HT-29 (cell line): Measurements from ENCODE around the gene UCK2. TPM values are rescaled to one million over a fixed set of nuclear protein-coding genes. Genes with fewer than 3 reads are reported as not detected.
"Not testable (repeated sequence)": the region's sequence is repeated elsewhere in the genome, so short reads cannot be mapped to it uniquely, and the experiment has no call there.

Source experiments
- DNase-seq: peaks from one replicate; pipeline ENCODE4 v3.0.0-alpha.2; 2015; ENCODE audit warnings: low spot score
- total RNA-seq: library from RNA; depleted of rRNA; stranded (reverse); fragments of >200 nt; shearing (Covaris generic); gene quantifications from 2 replicates; pipeline ENCODE4 v1.2.3, GENCODE V29; 2014; rRNA removed

UCK2 gene
- total RNA-seq: 194 and 210 TPM in 2 replicates

DNA sequence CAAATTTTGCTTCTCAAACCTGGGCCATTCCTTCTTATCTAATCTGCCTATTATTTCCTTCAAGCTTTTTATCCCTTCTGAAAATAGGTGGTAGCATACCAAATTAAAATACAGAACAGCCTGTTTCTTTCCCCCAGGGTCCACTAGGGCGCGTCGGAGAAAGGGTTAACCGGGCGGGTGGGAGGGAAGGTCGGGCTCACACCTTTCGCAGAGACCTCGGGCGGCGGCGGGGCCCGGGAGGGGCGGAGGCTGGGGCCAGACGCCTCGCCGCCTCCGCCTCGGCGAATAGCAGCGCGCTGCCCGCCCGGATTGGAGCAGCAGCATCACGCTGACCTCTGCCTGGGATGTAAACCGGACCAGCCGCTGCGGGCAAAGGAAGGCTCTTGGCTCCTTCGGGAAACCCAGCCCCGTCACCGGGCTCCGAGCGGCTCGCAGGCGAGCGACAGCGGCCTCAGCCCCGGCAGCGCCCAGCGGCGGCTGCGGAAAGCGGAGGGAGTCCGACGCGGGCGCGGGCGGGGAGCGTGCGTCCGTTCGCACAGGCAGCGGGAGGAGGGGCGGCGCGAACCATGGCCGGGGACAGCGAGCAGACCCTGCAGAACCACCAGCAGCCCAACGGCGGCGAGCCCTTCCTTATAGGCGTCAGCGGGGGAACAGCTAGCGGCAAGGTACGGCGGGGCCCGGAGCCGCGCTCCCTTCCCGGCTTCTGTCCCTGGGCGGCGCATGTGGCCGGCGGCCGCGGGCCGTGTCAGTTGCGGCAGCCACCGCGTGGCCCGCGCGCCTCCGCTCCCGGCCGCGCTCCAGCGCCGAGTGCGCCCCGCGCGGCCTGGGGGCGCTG, at the start of gene UCK2:
TSS of gene UCK2 (plus strand) at position 347 of the 835 bp plus-strand sequence. CDS start at position 567, 220 bp downstream.
- peak; percentile 81 for DNase-seq

DNA sequence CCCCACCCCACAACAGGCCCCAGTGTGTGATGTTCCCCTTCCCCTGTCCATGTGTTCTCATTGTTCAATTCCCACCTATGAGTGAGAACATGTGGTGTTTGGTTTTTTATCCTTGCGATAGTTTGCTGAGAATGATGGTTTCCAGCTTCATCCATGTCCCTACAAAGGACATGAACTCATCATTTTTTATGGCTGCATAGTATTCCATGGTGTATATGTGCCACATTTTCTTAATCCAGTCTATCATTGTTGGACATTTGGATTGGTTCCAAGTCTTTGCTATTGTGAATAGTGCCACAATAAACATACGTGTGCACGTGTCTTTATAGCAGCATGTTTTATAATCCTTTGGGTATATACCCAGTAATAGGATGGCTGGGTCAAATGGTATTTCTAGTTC, 49.2 kb upstream of the UCK2 start:
- not testable (repeated sequence) for DNase-seq

DNA sequence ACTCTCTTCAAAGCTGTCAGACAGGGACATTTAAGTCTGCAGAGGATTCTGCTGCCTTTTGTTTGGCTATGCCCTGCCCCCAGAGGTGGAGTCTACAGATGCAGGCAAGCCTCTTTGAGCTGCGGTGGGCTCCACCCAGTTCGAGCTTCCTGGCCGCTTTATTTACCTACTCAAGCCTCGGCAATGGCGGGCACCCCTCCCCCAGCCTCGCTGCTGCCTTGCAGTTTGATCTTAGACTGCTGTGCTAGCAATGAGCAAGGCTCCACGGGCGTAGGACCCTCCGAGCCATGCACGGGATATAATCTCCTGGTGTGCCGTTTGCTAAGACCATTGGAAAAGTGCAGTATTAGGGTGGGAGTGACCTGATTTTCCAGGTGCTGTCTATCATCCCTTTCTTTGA, 43.9 kb upstream of the UCK2 start:
- DNase-seq: not testable (repeated sequence)

DNA sequence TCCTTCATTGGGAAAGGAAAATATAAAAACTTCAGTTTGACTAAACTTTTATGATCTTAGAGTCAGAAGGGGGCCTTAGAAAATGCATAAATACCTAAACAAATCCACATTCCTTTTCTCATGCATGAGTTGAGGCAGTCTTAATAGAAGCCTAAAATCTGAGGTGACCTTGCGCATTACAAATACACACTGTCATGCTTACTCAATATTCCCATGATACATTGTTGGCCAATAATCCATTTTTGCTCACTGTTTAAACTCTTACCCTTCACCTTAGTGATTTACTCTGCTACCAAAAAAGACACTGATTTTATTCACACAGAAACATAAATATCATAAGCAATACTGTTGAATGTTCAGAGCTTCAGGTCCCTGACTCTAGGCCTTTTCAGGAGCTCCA, 39.7 kb upstream of the UCK2 start:
- no peak for DNase-seq

DNA sequence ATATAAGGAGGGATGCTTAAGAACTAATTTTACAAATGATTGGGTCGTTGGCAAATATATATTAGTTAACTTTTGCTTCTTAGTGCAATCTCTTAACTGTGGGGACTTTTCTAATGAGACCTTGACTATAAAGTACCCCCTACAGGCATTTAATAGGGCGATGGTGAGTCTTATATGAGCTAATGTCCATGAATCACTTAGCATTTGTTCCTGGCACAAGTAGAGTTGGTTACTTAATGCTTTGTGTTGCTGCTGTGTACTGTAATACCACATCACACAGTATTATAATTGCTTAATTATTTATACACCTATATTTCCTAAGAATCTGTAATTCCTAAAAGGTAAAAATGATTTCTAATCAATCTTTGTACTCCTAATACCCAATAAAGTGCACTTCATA, 33.5 kb upstream of the UCK2 start:
- DNase-seq: no peak

DNA sequence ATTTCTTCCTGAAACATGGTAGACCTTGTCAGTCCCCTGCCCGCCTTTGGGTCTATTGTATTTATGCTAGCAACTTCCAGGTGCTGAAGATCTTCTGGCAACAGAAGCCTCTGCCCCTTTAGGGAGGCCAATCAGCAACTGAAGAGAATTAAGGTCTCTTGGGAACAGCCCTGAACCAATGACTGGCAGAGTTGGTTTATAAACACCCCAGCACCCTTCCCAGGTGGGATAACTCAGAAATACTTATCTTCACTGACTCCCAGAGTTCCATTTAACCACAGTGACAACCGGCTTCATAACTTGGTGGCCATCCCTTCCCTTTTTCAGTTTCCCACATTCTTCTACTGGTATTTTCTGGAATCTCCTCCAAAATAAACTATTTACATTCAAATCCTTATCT, 31.5 kb upstream of the UCK2 start:
- no peak for DNase-seq

DNA sequence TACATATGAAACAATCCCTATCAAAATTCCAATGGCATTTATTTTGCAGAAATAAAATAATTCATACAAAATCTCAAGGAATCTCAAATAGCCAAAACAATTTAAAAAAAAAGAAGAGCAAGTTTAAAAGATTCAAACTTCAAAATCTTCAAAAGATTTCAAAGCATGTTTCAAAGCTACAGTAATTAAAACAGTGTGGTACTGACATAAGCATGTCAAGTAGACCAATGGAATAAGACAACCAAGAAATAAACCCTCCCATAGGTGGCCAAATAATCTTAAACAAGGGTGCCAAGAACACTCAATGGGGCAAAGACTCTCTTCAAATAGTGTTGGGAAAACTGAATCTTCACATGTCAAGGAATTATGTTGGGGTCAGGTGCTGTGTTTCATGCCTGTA, 28.0 kb upstream of the UCK2 start:
- no peak for DNase-seq

DNA sequence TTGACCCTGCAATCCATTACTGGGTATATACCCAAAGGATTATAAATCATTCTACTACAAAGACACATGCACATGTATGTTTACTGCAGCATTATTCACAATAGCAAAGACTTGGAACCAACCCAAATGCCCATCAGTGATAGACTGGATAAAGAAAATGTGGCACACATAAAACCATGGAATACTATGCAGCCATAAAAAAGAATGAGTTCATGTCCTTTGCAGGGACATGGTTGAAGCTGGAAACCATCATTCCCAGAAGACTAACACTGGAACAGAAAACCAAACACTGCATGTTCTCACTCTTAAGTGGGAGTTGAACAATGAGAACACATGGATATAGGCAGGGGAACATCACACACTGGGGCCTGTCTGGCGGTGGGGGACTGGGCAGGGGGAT, 22.9 kb upstream of the UCK2 start:
- DNase-seq: not testable (repeated sequence)

DNA sequence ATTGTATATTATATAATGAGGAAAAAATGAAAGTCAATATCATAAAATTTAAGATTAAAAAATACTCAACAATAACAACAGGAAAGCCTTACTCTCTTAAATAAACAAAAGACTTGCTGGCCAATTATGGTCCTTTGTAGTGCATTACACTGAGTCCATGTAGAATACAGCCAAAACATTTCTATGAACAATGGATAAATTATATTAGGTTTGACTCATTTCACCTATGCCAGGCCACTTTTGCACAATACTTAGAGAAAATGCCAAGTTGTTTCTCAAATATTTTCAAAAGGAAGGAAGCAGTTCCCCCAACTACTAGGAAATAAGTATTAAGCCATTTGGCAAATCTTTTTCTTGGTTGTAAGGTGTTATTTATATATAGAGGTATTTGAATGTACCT, 19.8 kb upstream of the UCK2 start:
- DNase-seq: no peak

DNA sequence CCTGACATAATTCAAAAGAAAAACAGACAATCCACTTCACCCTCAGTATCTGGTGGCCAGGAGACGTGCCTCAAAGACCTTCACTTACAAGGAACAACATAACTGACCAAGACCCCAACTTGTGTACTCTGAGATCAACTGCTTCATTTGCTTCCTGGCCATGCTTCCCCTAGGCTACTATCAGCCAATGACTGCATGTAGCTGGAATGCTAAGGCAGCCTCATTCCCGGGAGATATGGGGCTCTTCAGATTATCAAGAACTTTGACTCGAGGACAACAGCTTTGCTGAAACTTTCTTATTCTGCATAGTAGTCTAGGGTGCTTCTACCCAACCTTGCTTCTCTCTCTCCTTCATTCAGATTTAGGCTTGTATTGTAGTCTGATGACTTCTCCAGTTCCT, 11.7 kb upstream of the UCK2 start:
- no peak for DNase-seq

DNA sequence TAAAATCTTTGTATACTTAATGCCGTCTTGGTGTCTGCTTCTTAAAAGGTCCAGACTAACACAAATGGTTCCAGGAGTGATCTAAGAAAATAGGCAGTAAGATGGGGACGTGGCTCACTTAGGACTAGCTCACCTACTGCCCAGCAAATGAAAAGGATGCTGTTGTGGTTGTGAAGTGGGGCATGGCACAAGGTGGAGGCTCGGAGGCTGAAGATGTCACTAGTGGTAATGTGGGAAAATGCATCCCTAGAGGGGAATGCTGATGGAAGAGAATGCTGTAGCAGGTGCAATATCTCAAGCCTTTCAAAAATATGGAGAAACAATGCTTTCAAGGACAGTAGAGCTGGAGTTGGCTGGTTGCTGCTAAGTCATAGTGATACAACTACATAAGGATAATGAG, 11.3 kb upstream of the UCK2 start:
- DNase-seq: no peak

DNA sequence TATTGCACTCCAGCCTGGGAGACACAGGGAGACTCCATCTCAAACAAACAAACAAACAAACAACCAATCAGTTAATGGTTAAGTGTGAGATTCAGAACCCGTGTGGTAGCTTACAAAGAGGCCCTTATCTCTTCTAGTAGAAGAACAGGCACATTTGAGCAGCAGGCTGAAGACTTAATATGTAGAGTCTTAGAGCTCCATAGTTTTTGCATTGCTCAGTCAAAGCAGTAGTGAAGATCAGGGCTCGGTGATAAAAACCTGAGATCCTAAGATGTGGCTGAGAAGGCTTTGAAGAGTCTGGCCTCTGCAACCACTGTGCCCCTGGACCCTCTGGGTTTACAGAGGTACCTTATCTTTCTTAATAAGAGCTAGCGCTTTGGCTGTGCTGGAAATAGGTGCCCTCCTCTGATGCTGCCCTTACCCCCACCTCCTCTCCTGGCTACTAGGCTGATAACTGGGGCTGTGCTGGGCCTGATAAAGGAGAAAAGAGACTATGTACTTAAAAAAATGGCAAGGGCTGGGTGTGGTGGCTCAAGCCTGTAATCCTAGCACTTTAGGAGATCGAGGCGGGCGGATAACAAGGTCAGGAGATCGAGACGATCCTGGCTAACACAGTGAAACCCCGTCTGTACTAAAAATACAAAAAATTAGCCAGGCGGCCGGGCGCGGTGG, 10.5 kb upstream of the UCK2 start:
- DNase-seq: no peak

DNA sequence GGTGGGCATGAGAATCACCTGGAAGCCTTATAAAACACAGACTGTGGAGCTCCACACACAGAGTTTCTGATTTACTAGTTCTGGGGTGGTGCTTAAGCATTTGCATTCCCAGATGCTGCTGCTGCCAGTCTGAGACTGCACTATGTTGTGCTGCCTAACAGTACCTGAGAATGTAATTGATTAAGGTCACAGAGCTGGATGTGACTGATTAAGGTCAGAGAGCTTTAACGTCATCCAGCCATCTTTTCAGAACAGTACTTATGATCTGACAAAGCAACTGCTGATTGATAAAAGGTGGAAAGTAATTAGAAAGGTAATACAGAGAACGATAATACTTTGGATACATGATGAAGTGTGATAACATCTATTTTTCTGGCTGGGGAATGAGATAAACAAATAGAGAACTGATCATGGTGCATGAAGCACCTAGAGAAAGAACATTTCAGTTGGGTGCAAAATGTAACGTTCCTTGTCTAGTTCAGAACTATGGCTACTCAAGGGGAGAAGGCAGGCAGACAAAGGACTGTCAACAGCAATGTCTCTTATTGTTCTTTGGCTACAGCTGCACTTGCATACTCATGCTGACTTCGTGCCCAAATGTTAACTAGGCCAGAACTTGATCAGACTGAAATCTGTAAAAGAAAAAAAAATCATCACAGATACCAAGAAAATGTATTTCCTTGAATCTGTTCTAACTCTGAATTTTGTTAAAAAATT, 3.7 kb upstream of the UCK2 start:
- no peak for DNase-seq

DNA sequence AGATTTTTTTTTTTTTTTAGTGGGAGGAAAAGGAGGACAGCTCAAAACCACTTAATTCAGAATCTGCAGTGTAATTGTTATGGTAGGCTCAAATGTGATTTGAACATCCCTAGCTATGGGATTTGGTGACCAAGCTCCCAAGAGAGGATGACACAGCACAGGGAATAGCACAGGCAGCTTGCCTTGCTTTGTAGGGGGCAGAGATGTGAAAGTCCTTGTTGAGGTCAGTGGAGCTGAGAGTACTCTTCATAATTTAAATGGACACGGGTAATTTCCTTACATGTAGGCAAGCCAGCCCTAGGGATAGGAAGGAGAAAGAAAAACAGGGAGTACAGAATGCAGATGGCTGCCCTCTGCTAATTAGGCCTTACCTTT, 3.2 kb upstream of the UCK2 start:
- DNase-seq: no peak

DNA sequence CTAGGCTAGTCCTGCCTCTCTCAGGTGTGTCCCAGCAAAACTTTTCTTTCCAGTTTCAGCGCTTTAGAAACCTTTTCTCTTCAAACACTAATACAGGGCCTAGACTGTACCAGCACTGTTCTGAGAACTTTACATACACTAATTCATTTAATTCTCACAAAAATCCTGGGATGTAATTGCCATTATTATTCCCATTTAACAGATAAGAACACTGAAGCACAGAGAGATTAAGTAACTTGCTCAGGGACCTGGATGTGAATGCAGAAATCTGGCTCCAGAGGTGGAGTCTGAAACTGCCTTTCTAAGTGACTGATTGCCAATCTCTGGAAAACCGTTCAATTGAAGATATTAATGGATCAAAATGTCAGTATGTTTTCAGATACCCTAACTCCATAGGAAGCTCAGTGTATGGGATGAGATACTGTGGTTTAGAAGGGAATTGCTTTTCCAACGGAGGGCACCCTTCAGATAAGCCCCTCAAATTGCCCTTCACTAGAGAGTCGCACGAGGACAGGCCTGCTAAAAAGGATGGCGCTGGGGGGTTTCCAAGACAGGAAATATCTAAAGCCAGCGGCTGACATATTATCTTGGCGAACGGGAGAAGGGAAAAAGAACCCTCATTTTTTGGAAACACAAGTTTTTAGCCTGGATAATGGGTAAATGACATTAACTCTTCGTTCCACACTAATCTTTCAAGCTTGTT, 698 bp upstream of the UCK2 start:
- DNase-seq: peak; percentile 7

DNA sequence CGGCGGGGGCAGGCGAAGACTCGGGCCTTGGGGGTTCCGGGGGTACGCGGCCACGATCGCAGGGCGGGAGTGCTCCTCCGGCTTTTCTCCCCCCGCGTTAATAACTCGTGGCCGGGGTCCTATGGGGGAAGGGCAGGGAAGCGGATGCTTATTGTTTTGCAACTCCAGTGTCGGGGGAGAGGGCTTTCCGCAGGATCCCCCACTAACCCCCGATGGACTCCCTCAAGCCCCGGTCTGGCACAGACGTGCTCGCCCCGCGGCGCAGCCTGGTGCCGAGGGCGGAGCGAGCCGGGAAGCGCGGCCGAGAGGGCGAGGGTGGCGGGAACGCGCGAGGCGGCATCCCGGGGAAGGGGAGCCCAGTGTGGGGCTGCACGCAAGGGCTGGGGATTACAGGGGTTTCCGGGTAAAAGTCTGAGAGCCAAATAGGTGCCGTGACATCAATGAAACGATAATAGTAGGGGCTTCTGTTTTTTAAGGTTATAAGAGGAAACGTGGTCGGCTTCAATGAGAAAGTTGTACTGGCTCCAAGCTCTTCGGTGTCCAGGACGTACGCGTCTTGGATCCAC, 772 bp downstream of the UCK2 start:
- DNase-seq: peak; percentile 68

DNA sequence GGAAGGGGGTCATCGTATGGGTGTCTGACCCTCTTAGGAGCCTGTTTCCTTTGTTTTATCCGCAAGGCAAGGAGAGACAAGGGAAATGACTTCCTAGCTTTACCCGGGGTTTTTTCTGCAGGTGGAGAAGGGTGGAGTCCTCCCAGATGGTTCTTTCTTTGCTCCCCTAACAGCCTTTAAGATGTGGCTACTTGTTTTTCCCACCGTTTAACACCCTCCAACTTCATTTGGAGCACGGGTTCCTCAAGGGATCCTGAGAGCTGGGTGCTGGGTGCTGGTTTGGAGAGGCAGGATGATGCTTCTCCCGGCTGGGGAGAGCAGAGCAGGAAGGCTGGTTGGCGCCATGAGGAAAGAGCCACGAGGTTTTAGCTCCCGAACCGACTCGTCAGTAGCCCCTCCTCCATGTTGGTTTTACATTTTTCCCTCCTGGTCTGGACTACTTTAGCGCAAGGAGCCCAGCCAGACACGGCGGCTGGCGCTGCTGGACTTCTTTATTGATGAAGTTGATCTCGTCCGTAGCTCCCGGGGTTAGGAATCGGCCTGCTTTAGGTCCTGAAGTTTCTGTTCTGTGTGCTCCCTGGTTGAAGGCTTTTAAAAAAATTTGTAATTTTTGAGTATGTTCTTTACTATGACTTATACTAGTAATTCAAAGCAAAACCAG, 1.4 kb downstream of the UCK2 start:
- DNase-seq: peak; percentile 84

DNA sequence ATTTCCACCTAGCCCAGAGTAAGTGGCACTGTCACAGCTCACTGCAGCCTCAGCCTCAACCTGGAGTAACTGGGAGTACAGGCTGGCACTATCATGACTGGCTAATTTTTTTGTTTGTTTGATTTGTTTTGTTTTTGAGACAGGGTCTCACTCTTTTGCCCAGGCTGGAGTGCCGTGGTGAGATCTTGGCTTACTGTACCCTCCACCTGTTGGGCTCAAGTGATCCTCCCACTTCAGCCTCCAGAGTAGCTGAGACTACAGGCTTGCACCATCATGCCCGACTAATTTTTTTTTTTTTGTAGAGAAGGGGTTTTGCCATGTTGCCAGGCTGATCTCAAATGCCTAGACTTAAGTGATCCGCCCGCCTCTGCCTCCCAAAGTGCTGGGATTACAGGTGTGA, 2.5 kb downstream of the UCK2 start:
- DNase-seq: no peak

DNA sequence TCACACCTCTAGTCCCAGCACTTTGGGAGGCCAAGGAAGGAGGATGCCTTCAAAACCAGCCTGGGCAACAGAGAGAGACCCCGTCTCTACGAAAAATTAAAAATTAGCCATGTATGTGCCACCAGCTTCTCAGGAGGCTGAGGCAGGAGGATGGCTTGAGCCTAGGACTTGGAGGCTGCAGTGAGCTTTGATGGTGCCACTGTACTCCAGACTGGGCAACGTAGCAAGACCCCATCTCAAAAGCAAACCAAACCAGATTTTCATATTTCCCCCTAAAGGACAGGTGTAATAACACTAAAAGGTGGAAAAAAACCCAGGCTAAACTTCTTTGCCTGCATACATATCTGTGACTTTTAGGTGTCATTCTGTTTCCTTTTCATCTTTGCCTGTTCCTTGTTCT, 3.7 kb downstream of the UCK2 start:
- DNase-seq: no peak

DNA sequence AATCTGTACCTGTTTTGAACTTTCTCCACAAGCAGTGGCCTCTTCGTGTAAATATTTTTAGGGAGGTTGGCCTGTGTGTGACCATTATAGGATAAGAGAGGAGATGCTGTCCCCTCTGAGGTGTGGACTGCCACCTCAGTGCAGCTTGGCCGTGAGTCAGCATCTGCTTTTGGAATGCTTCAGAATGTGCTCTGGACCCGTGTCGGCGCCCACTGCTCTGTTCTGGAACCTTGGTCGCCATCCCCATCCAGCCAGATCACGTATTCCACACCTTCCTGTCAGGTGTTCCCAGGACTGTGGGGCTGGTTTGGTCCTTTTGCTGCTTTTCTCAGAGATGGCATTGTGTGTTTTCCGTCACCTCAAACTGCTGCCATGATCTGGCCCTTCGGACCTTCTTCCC, 5.5 kb downstream of the UCK2 start:
- no peak for DNase-seq

DNA sequence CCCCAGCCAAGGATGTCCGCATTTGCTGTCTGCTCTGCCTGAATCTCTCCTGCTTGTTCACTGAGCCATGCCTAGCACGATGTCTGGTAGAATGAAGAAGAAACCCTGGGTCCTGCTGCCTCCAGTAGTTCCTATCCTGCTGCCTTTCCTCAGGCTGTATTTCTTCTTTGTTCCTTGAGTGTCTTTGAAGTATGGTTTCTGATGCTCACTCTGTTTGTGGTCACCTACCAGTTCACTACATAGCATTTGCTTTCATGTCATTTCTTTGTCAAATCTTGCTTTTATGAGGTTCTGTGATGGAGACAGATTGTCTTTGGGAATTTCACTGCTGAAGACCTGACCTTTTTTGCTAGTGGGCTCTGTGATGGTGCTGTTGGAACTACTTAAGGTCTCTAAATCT, 5.9 kb downstream of the UCK2 start:
- no peak for DNase-seq
